HG03097 (cell line): ENCODE measurements around the gene LAMTOR3.
A peak's percentile ranks its signal among the peaks of the same experiment; 100 is the strongest.

Source experiments
- ATAC-seq: cut with Tn5 transposase; IDR thresholded peaks from one replicate; pipeline ENCODE4 v1.9.1; 2021; ENCODE audit not compliant: unreplicated experiment, low FRiP score

The LAMTOR3 gene, protein sequence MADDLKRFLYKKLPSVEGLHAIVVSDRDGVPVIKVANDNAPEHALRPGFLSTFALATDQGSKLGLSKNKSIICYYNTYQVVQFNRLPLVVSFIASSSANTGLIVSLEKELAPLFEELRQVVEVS

DNA sequence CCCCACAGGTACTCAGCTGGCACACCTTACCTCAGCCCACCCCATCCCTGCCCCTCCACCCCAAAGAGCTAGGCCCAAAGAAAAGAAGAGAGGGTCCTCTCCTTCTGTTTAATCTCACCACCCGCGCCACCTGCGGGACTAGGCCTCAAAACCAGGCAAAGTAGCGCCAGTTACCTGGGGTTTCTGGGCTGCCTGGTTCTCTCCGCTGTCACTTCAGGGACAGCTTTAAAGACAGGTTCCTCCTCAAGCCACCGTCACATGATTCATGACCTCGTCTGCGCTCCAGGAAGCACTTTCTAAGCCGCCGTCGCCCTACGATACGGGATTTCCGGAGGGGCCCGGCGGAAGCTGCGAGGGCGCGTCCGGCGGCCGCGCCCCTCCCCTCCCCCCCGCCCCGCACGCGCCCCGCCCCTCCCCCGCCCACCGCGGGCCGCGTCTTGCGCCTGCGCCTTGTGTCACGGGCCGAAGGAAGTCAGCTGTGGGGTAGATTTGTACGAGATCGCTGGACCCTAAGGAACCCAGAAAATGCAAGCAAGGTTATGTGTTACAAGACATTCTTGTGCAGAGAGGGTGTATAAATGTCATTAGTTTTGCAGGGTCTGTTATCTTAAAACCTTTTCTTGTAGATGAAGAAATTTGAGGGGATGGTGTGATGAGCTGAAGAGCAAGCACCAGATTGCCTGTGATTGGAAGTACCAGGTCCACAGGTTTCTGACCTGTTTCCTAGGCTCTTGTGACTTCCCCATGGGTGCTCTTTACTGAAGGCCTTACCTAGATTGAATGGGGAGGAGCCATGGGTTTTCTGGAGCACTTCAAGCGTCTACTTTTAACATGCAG is at the start of gene LAMTOR3:
LAMTOR3 (minus strand) TSS at position 267 of the 837 bp plus-strand sequence. CDS start 464 bp downstream, outside the sequence.
- ATAC-seq = peak; percentile 98

- no peak for ATAC-seq
Measured at GRCh38 chr4:99938243-99938753, 44.1 kb upstream of the LAMTOR3 start.

DNA sequence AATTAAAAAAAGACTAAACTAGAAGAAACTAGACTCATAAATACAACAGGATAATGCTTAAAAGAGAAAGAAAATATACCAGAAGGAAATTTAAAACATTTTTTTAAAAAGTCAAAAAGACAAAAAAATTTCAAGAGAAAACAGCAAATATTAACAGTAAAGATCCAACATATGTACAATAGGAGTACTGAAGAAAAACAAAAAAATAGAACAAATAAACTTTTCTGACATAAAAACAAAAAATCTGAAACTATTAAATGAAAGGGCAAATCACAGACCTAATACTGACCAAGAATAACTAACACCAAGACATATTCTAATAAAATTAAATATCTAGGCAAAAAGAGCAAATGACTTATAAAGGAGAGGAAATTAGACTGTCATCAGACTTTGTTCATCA is 40.7 kb upstream of the LAMTOR3 start:
- no peak for ATAC-seq

DNA sequence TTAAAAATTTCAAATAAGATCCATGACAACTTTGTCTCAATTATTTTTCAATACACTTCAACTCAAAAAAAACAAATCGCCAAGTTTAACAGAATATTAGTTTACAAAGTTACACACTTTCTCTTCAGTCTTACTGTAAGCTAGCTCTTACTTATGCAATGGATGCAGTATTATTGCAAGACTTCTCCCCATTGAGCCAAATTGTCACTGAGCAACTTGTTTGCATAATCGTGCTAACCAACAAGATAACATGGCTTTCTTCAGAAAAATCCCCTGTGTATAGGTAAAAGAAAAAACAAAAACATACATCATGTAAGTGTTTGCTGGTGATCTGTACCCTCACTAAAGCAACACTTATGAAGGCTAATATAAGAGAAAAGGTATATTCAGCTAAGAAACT is 33.3 kb upstream of the LAMTOR3 start:
- no peak for ATAC-seq

GRCh38 chr4:99921174-99921573 is 26.9 kb upstream of the LAMTOR3 start:
- ATAC-seq = no peak

GRCh38 chr4:99918656-99919055 is 24.4 kb upstream of the LAMTOR3 start:
- no peak for ATAC-seq

DNA sequence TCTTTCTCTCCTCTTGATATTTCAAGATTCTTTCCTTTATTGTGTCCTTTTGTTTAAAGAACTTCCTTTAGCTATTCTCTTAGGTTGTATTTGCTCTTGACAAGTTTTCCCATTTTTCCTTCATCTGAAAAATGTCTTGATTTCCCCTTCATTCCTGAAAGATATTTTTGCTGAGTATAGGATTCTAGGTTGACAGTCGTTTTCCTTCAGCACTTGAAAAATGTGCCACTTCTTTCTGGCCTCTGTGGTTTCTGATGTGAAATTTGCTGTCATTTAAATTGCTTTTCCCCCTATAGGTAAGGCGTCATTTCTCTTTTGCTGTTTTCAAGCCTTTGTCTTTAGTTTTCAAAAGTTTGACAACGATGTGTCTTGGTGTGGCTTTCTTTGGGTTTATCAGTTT is 23.3 kb upstream of the LAMTOR3 start:
- ATAC-seq = no peak

- no peak for ATAC-seq
Measured at GRCh38 chr4:99915449-99915848, 21.2 kb upstream of the LAMTOR3 start.

DNA sequence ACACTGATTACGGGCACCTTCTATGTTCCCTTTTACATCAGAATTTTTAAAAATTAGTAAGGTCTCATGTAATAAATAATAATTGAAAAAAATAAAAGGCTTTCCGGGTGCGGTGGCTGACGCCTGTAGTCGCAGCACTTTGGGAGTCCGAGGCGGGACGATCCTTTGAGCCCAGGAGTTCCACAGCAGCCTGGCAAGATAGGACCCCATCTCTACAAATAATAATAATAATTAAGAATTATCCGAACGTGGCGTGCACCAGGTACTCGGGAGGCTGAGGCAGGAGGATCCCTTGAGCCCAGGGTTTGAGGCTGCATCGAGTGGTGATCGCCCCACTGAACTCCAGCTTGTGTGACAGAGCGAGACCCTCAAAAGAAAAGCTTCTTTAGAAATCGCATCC is 771 bp upstream of the LAMTOR3 start:
- no peak for ATAC-seq

DNA sequence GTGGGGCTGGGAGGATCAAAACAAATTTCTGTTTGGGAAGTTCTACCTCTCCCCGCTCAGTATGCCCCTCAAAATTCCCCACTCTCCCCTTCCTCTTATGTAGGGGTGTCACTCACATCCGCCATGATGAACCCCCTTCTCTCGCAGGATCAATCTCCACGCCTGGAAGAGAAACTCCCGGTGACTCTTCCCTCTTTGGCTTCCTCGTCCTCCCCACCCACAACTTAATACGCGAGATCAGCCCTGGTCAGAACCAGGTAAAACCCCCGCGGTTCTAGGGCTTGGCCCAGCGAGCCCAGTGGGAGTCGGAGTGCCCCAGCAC is 427 bp downstream of the LAMTOR3 start:
- ATAC-seq = no peak

DNA sequence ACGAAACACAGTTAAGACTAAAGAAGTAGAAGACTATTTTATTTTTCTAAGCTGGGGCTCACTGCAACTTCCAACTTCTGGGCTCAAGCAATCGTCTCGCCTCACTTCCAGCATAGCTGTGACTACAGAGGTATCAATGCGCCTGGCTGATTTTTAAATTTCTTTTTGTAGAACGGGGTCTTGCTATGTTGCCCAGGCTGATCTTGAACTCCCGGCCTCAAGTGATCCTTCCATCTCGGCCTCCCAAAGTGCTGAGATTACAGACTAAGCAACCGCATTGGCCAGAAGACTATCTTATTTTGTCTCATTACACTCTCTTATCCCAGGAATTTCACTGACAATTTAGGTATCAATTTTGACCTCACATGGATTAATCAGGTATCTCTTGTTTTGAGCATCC is 1.2 kb downstream of the LAMTOR3 start:
- ATAC-seq = no peak

DNA sequence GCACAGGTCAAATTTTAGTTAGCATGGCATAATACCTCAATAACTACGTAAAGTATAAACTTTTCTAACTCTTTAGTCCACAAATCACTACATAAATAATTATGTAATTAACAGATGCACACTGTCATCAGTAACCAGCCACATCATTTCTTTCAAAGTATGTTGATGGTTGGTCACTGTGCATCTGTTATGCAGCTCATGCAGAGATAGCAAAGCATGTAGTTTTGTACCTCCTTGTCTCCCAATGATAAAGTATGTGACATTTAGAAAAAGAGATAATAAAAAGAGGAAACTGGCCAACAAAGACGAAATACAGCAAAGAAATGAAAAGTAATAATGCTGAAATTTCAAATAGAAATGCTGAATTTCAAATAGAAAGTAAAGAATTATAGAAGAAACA is 2.9 kb downstream of the LAMTOR3 start:
- ATAC-seq = no peak

DNA sequence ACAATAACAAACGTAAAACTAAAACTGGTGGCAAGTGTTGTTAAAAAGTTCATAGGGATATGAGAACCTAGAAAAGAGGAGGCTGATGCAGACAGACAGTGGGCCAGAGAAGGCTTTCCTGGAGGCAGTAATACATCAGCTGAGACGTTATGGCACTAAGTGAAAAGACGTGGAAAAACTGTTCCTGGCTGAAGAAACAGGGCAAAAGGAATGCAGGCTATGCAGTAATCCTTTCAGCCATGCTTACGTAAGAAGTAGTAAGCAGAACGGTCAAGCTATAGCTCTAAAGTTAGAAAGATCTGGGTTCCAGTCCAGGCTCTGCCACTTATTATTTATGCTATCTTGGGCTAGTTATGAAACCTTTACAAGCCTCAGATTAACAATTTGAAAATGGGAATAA is 6.4 kb downstream of the LAMTOR3 start:
- no peak for ATAC-seq

DNA sequence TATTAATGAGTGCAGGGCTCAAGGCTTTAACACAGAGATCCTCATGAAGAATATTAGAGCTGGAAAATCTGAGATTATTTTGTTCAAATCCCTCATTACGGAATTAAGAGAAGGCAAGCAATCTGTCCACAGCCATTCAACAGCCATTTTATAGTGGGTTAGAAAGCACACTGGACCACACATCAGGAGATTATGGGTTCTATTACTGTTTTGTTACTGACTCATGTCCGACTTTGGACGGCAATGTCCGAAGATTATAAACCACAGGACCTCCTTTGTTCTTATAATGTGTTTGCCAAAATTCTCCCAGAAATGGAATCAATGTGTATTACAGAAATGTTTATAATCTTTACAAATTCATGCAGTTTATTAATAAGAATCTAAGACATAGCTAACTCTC is 8.1 kb downstream of the LAMTOR3 start:
- no peak for ATAC-seq

DNA sequence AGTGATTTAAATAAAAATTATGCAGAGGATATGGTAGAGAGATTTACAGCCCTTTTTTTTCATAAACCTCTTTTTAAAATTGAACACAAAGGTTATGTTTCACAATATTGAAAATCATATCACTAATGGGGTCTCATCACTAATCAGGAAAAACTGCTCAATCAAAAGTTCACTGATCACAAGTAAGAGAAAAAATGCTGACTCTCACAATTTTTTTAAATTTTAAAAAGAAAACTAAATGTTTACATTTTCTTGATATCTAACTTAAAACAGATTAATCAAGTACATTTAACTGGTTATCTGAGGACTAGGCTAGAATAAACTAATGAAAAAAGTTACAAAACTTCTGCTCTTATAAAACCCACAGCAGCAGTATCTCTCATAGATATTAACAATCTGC is 8.5 kb downstream of the LAMTOR3 start:
- ATAC-seq = no peak

DNA sequence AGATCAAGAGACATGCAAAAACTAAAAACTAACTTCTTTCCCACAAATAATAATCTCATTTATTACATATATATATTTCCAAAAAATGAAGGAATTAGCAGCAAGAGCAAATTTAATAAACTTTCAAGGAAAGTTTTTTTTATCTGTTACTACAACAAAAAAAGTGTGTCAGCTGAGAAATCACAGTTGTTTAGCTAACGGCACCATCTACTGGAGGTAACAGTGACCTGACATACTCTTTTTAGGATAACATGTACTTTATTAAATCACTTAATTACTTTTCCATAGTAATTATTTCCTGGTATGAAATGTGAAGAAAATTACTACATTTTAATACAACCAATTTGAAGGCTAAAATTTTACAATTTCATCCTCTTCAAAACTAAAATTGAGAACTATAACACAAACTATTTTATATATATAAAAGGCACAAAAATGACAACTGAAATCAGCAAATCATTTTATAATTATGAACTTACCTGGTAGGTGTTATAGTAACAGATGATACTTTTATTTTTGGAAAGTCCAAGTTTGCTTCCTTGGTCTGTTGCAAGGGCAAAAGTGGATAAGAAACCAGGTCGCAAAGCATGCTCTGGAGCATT is 9.1 kb downstream of the LAMTOR3 start:
- no peak for ATAC-seq

GRCh38 chr4:99879458-99879857 is 14.8 kb downstream of the LAMTOR3 start:
- no peak for ATAC-seq

DNA sequence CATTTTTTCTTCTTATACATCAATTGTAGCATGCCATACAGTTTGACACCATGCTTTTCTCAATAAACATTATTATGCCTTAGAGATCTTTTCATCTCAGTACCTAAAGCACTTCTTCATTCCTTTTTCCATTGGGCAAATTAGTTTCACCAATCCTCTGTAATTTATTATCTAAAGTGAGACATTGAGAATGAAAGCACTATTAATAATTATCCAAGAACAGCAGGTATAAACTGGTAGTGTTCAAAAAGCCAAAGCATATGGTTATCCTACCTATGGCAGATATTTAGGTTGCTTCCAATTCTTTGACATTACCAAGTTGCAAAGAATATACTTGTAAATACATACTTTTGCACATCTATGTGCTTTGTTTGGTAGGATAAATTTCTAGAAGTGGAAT is 15.6 kb downstream of the LAMTOR3 start:
- no peak for ATAC-seq

DNA sequence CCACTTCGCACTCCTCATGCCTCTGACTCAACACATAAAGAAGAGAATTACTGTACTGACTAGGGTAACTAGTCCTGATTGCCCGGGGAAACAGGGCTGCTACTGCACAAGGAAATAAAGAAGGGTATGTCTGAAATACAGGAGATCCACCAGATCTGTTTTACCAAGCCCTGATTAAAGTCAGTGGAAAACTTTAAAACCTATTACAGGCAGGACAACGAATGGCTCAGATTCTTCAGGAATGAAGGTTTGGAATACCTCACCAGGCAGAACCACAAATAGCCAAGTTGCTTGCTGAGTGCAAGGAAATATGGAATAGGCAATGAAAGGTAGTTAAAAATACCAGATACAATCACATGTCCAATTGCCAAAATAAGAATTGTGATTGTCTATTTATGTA is 17.3 kb downstream of the LAMTOR3 start:
- no peak for ATAC-seq

GRCh38 chr4:99875071-99875470 is 19.2 kb downstream of the LAMTOR3 start:
- ATAC-seq = no peak

DNA sequence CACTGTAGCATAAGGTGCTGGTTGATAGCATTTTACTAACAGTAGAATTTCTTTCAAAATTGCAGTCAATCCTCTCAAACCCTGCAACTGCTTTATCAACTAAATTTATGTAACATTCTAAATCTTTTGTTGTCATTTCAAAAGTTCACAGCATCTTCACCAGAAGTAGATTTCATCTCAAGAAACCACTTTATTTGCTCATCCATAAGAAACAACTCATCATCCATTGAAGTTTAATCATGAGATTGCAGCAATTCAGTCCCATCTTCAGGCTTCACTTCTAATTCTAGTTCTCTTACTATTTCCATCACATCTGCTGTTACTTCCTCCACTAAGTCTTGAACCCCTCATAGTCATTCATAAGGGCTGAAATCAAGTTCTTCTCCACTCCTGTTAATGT is 21.7 kb downstream of the LAMTOR3 start:
- no peak for ATAC-seq

- ATAC-seq = no peak
Measured at GRCh38 chr4:99868126-99868596, 26.1 kb downstream of the LAMTOR3 start.
